Jurkat, Clone E6-1 (cell line): ENCODE data around the gene TMEM259. TPM values are rescaled to one million over a fixed set of nuclear protein-coding genes. Genes with fewer than 3 reads are reported as not detected.

Source experiments
- DNase-seq: peaks from one replicate; pipeline ENCODE4 v3.0.0-alpha.2; 2011; ENCODE audit warnings: low read depth, low spot score
- H3K4me3 ChIP-seq: 2 replicates; pipeline ENCODE4 v1.5.1; 2011; ENCODE audit warnings: mild to moderate bottlenecking, low read length, control low read depth, moderate library complexity
- polyA plus RNA-seq: library from polyadenylated mRNA; unstranded; fragments of >200 nt; gene quantifications from one replicate; pipeline ENCODE4 v1.2.1, GENCODE V29; 2012; ENCODE audit warnings: missing spikeins; ENCODE audit not compliant: insufficient read length, insufficient read depth

The TMEM259 gene
- polyA plus RNA-seq = 131 TPM

- peak within 1 kb of the TSS; percentile 97 for H3K4me3 ChIP-seq
- DNase-seq = peak; percentile 94
Observed at GRCh38 chr19:1020868-1021425, at the start of gene TMEM259. Gene TMEM259 (minus strand): TSS chr19:1021123. CDS start chr19:1020996, 127 bp downstream.

DNA sequence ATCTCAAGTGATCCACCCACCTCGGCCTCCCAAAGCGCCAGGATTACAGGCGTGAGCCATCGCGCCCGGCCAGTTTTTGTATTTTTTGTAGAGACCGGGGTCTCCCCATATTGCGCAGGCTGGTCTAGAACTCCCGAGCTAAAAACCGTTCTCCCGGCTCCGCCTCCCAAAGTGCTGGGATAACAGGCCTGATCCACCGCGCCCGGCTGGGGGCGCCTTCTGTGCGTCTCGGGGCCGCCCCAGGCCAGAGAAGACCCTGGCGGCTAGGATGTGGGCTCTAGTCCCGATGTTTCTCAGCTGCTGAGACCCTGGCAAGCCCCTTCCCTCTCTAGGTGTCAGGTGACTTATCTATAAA lies 49.6 kb upstream of the TMEM259 start:
- no peak overlapping the region for H3K4me3 ChIP-seq
- DNase-seq = no peak

DNA sequence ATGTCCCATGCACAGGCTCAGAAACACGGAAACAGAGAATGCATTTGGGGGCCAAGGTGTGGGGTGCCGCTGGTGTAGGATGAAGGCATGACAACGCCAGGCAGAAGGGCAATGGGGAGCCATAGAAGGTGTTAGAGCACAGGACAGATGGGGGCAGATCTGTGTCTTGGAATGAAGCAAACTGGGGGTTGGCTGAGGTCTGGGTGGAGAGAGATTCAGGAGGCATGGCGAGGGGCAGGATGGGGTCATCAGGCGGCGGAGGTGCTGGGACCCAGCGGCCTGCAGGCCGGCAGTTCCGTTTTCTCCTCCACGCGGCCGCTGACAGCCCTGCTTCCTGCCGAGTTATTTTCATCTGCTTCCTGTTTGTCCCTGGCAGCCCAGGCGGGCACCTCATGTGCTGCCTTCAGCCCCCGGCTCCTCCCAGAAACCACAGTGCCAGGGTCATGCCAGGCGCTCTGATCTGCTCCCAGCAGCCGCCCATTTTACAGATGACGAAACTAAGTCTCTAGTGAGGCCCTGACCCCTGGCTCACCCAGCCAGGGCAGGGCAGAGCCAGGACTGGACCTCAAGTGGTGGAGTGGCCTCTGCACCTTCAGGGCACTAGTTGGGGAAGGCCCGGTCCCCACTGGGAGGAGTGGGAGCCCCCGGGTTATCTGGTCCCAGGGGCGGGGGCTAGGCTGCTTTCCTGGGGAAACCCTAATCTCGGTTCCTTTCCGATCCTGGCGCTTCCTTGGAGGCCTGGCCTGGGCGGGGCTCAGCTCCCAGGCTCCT lies 48.3 kb upstream of the TMEM259 start:
- H3K4me3 ChIP-seq = peak overlapping the region; percentile 89
- DNase-seq = peak; percentile 71

- peak; percentile 85 for DNase-seq
Observed at GRCh38 chr19:1068009-1069001, 47.4 kb upstream of the TMEM259 start.

DNA sequence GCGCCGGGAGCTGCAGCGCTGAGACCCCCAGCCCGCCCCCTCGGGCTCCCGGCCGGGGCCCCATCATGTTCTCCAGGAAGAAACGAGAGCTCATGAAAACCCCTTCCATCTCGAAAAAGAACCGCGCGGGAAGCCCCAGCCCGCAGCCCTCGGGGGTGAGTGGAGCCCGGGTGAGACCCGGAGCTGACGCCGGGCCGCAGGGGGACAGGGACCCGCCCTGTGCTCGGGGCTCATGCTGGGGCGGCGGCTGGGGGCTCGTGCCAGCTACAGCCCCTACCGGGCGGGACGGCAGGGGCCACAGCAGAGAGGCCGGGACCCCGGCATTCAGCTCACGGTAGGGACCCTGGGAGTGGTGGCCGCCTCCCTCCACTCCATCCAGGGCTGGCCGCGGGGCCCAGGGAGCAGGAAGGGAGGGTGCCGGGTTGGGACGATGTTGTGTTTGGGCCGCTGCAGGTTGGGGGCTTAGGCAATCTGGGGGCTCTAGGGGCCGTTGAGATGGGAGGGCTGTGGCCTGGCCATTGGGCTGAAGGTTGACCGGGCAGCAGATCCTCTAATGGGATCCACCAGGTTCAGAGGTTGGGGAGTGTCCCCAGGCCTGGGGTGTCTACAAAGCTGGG lies 46.5 kb upstream of the TMEM259 start:
- no peak for DNase-seq

More at GRCh38 chr19:1068009-1069001, 47.4 kb upstream of the TMEM259 start:
- H3K4me3 ChIP-seq = peak overlapping the region; percentile 89

GRCh38 chr19:1066748-1067340 lies 45.9 kb upstream of the TMEM259 start, which contains the start of gene ARHGAP45:
Gene ARHGAP45 (plus strand): TSS chr19:1067167. CDS start chr19:1067406, 239 bp downstream.
- peak within 1 kb of the TSS; percentile 89 for H3K4me3 ChIP-seq
- DNase-seq = peak; percentile 81

More for the DNA sequence above, 46.5 kb upstream of the TMEM259 start:
- peak overlapping the region; percentile 89 for H3K4me3 ChIP-seq

DNA sequence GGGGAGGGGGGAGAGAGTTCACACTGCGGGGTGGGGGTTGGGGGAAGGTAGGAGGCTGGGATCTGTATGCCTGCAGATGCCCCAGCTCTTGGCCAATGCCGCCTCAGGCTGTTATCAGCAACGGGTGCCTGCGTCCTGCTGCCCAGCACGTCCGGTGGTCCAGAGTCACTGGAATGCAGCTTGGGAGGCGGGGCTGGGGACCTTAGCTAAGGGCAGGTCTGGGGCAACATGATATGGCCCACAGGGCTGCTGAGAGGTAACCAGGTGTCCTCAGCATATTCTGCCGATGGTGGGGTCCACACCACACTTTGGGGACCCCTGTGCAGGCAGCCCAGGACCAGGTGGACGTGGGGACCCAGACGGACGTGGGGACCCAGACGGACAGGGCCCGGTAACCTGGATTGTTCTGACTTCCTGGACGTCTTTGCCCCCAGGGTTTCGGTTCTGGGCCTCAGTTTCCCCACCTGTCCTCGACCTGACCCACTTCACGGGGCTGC lies 45.4 kb upstream of the TMEM259 start:
- peak overlapping the region; percentile 53 for H3K4me3 ChIP-seq
- no peak for DNase-seq

GRCh38 chr19:1065606-1066109 lies 44.7 kb upstream of the TMEM259 start:
- no peak for DNase-seq
- no peak overlapping the region; the same call in 1 of the 2 replicates for H3K4me3 ChIP-seq

- DNase-seq = peak; percentile 60
- peak overlapping the region; percentile 27 for H3K4me3 ChIP-seq
Observed at GRCh38 chr19:1064661-1065605, 44.0 kb upstream of the TMEM259 start.

DNA sequence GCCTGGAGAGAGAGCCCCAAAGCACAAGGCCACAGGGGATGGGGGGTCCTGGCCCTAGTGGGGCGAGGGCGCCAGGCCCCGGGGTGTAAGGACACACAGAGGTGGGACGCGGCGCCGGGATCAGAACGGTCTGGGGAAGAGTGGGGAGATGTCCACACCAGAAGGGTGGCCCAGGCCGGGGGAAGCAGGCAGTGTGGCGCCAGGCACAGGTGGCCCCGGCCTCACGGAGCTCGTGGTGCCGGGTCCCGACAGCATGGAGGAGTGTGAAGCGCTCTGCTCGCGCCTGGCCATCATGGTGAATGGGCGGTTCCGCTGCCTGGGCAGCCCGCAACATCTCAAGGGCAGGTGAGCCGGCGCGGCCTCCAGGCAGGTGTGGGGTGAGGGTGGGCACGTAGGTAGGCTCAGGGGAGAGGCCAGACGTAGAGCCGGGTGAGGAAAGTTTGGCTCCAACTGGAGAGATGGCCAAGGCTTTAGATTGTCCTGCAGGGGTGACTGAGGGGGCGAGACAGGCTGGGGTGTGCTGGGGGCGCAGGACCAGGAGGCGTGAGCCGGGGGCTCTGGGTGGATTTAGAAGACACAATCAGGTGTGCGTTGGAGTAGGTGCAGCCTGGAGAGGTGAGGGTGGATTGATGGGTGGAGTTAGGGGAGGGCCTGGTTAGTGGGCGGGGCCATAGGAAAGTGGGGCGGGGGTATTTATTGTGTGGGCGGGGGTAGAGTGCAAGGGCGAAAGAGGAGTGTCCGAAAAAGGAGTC lies 43.2 kb upstream of the TMEM259 start:
- no peak overlapping the region for H3K4me3 ChIP-seq
- no peak for DNase-seq

DNA sequence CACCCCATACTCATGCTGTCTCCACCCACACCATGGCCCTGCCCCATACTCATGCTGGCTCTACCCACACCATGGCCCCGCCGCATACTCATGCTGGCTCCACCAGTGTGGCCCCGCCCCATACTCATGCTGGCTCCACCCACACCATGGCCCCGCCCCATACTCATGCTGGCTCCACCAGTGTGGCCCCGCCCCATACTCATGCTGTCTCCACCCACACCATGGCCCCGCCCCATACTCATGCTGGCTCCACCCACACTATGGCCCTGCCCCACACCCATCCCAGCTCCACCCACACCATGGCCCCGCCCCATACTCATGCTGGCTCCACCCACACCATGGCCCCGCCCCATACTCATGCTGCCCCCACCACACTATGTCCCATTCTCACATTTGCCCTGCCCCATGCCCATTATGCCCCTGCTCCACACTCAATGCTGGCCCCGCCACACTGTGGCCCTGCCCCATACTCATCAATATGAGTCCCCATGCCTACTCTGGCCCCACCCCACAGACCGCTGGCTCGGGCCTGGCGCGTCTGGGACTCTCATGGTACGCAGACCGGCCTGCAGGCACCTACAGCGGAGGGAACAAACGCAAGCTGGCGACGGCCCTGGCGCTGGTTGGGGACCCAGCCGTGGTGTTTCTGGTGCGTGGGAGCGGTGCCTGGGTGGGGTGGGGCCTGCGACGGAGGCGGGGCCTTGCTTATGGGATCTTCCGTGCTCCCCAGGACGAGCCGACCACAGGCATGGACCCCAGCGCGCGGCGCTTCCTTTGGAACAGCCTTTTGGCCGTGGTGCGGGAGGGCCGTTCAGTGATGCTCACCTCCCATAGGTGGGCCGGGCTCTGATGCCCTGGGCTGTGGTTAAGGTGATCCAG lies 42.3 kb upstream of the TMEM259 start:
- no peak overlapping the region for H3K4me3 ChIP-seq
- DNase-seq = no peak

- H3K4me3 ChIP-seq = no peak overlapping the region
Observed at GRCh38 chr19:1062387-1063029, 41.6 kb upstream of the TMEM259 start.

GRCh38 chr19:1061987-1062386 lies 41.1 kb upstream of the TMEM259 start:
- H3K4me3 ChIP-seq = no peak overlapping the region
- no peak for DNase-seq

More at GRCh38 chr19:1062387-1063029, 41.6 kb upstream of the TMEM259 start:
- DNase-seq = no peak

GRCh38 chr19:1060689-1061088 lies 39.8 kb upstream of the TMEM259 start:
- H3K4me3 ChIP-seq = no peak overlapping the region
- no peak for DNase-seq

DNA sequence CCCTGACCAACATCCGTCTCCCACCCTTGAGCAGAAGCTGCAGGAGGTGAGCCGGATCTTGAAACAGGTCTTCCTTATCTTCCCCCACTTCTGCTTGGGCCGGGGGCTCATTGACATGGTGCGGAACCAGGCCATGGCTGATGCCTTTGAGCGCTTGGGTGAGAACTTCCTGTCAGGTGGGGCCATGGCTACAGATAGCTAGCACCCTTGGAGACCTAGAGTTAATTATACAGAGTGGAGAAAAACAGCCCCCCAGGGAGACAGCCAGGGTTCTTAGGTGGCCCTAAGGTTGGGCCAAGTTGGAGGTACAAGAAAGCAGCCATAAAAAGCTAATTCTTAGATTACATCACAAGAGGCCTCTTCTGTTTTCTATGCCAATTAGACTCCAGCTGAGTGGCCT lies 37.2 kb upstream of the TMEM259 start:
- no peak overlapping the region for H3K4me3 ChIP-seq
- DNase-seq = no peak
